ENCODE data around the gene C1S. TPM values are rescaled to one million over a fixed set of nuclear protein-coding genes. Genes with fewer than 3 reads are reported as not detected.
"Not testable (repeated sequence)": the region's sequence is repeated elsewhere in the genome, so short reads cannot be mapped to it uniquely, and the experiment has no call there.

Gene C1S
- total RNA-seq, result 1 to 10 TPM; 1.3 to 4.3 TPM

DNA sequence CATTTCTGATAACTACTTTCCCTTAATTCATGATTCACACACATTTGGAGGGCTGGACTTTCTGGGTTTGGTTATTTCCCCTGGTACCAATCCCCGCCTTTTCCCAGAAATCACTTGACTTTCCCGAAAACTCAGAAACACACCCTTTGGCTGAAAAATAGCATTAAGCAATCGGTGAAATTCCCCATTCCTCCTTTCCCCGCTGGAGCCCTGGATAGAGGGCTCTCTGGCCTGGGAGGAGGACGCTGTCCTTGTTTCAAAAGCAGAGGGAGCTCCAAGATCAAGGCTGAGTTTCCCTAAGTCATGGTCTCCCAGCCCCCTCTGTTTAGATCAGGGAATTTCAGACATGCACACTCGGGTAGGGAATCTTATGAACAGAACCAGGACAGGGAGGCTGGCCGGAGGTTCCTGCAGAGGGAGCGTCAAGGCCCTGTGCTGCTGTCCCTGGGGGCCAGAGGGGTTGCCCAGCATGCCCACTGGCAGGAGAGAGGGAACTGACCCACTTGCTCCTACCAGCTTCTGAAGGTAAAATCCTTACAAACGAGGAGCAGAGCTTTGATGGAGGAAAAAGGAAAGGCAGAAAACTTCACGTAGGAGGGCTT, at the start of gene C1S:
Gene C1S (plus strand): TSS at position 366 of the 602 bp plus-strand sequence. CDS start 1,195 bp downstream, outside the sequence.
- H3K27me3 Mint-ChIP-seq, result peaks cover 9 to 10% of the 10 kb centered on the region in 2 donors
- H3K4me1 Mint-ChIP-seq (ENCODE audit: low read depth in 2 of 2), result no peaks in the 10 kb centered on the region
- H3K36me3 Mint-ChIP-seq, result no peaks in the 10 kb centered on the region
- no peak within 1 kb of the TSS for H3K27ac Mint-ChIP-seq
- DNase-seq (ENCODE audit: low spot score) (no peak), ATAC-seq (no peak)
- H3K9me3 Mint-ChIP-seq, result no peaks in the 10 kb centered on the region
- no peak within 1 kb of the TSS for H3K4me3 Mint-ChIP-seq

DNA sequence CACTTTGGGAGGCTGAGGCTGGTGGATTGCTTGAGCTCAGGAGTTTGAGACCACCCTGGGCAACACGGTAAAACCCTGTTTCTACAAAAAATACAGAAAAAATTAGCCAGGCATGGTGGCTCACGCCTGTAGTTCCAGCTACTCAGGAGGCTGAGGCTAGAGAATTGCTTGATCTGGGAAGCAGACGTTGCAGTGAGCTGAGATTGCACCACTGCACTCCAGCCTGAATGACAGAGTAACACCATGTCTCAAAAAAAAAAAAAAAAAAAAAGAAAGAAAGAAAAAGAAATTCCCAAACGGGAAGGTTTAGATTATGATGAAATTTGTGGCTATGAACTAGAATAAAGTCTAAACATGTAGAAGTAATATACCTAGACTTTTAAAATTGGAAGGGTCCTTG, 49.1 kb upstream of the C1S start:
- H3K27ac Mint-ChIP-seq; H3K9me3 Mint-ChIP-seq; DNase-seq (ENCODE audit: low spot score); H3K4me3 Mint-ChIP-seq; H3K4me1 Mint-ChIP-seq (ENCODE audit: low read depth in 2 of 2); H3K36me3 Mint-ChIP-seq; H3K27me3 Mint-ChIP-seq; ATAC-seq: not testable (repeated sequence)

DNA sequence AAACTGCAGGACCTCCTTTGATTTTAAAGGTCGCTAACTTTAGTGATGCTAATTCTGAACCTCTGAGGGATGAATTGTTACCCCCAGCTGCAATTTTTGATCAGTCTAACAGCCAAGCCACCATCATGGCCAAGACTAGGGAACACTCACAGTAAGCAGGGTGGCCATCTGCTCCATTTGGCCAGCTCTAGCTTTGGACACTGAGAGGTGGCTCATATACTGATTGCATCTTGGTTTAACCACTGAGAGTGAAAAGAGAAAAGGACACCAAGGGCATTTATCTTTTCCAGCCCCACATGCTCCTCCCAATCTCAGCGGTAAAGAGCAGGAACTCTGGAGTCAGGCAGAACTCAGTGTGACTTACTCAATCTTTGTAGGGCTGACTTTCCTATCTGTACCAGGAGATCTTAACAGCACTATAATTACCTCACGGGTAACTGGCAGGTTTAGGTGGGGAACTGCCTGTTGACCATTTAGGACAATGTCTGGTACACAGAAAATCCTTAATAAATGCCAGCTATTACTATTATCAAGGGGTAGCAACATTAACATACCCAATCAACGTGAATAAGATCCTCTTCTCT, 48.4 kb upstream of the C1S start:
- H3K9me3 Mint-ChIP-seq, result no peaks in the 10 kb centered on the region
- no peak for ATAC-seq
- no peak overlapping the region for H3K27ac Mint-ChIP-seq

DNA sequence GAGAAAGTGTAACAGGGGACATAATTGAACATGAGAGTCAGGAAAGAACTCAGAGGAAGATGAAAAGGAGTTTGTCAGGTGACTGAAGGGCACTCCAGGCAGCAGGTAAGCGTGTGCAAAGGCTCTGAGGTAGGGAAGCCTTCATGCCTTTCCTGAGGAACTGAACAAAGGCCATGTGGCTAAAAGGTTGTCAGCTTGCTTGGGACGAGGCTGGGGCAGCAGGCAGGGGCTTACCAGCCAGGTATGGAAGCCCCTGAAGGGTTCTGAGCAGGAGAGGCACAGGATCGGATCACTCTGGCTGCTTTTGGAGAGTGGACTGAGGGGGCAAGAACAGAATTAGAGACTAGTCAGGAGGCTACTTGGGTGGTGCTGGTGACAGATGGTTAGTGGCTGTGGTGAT, 47.4 kb upstream of the C1S start:
- no peak overlapping the region for H3K27ac Mint-ChIP-seq
- H3K36me3 Mint-ChIP-seq, result no peaks in the 10 kb centered on the region
- H3K9me3 Mint-ChIP-seq, result no peaks in the 10 kb centered on the region
- ATAC-seq, result no peak
- DNase-seq (ENCODE audit: low spot score), result no peak
- H3K4me3 Mint-ChIP-seq, result no peak overlapping the region
- H3K4me1 Mint-ChIP-seq (ENCODE audit: low read depth in 2 of 2), result peaks cover 22 to 23% of the 10 kb centered on the region in 2 donors
- H3K27me3 Mint-ChIP-seq, result no peaks in the 10 kb centered on the region

More for the DNA sequence above, 48.4 kb upstream of the C1S start:
- H3K36me3 Mint-ChIP-seq, result no peaks in the 10 kb centered on the region
- peaks cover 14 to 15% of the 10 kb centered on the region in 2 donors for H3K4me1 Mint-ChIP-seq (ENCODE audit: low read depth in 2 of 2)
- no peaks in the 10 kb centered on the region for H3K27me3 Mint-ChIP-seq
- no peak for DNase-seq (ENCODE audit: low spot score)
- H3K4me3 Mint-ChIP-seq, result no peak overlapping the region

DNA sequence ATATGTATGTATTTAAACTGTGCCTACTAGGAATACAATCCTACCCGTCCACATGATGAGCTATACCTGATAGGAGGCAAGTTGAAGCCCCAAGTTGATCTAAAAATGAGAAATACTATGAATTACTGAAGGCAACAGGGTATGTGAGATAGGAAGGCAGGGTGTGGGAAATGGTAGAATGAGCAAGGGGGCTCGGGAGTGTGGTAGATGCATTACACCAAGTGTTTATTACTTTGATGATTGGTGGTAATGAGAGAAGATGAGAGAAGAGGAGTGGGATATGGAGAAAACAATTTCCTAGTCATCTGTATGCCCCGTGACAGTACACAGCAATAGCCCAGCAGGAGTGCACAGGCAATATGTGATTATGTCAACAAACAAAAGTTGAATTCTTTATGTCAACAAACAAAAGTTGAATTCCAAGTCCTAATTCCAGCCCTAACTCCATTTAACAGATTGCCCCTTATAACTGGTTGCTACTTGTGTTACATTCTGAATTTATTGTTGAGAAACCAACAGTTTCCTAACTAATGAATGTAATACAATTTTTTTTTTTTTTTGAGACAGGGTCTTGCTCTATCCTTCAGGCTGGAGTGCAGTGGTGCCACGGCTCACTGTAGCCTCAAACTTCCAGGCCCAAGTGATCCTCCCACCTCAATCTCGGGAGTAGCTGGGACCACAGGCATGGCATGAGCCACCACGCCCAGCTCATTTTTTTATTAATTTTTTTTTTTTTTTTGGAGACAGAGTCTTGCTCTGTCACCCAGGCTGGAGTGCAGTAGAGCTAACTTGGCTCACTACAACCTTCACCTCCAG, 44.8 kb upstream of the C1S start:
- Mint-ChIP-seq H3K4me3 (no peak overlapping the region), H3K4me1 (ENCODE audit: low read depth in 2 of 2) (peaks cover 22 to 23% of the 10 kb centered on the region in 2 donors), H3K27ac (peak overlapping the region in 1 of 2 donors; percentile 16), H3K27me3 (no peaks in the 10 kb centered on the region), H3K36me3 (no peaks in the 10 kb centered on the region), H3K9me3 (no peaks in the 10 kb centered on the region)
- DNase-seq (ENCODE audit: low spot score) (no peak), ATAC-seq (no peak)

DNA sequence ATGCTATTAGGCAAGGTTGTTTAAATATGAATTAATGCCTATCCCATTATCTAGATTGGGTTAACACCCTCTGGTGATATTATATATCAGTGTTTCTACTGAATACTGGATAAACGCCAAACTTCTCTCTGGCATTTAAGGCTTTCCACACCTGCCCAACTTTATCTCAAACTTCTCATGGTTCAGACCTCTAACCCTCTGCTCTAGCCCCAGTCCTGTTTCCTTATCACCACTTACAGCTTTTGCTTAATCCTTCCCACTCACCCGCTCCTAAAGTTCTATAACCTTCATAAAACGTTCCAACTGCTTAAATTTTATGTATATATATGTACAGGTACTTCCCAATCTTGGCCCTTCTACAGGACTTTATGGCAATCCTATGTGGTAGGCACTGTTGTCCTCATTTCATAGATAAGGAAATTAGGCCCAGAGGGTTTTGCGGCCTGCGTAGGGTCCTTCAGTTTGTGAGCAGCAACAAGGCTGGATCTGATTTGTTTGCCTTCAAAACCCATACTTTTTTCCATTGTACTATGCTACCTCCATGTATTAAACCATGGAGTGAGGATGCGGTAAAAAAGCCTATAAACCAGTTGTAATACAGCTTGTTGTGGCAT, 43.5 kb upstream of the C1S start:
- DNase-seq (ENCODE audit: low spot score) (no peak), ATAC-seq (no peak)
- H3K36me3 Mint-ChIP-seq, result no peaks in the 10 kb centered on the region
- H3K4me3 Mint-ChIP-seq, result peak overlapping the region; percentile 98
- no peaks in the 10 kb centered on the region for H3K9me3 Mint-ChIP-seq
- H3K4me1 Mint-ChIP-seq (ENCODE audit: low read depth in 2 of 2), result peaks cover 22 to 23% of the 10 kb centered on the region in 2 donors
- no peaks in the 10 kb centered on the region for H3K27me3 Mint-ChIP-seq
- H3K27ac Mint-ChIP-seq, result peak overlapping the region; percentile 58 to 70

DNA sequence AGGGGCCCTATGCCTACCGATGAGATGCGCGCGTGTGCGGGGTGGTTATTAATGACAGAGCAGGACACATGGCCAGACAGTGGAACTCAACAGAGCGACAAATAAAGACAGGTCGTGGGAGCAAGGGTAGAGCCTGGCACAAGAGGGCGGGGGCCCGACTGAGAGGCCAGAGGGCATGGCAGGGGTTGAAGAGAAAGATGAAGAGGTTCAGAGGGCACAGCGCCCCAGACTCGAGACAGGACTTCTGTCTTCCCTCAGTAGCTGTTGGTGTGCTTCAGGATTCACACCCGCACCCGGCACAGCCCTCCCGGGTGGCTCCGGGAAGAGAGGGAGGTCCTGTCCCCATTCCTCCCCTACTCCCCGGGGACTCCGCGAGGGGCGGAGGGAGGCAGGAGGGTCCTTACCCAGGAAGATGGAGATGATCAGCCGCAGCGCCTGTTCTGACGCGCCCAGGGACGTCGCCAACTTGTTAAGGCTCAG, 42.6 kb upstream of the C1S start:
- H3K9me3 Mint-ChIP-seq, result no peaks in the 10 kb centered on the region
- peak overlapping the region; percentile 58 to 70 for H3K27ac Mint-ChIP-seq
- DNase-seq (ENCODE audit: low spot score), result no peak
- ATAC-seq, result peak in 1 of 2 donors; percentile 0
- H3K4me1 Mint-ChIP-seq (ENCODE audit: low read depth in 2 of 2), result peaks cover 22 to 23% of the 10 kb centered on the region in 2 donors
- H3K36me3 Mint-ChIP-seq, result no peaks in the 10 kb centered on the region
- no peaks in the 10 kb centered on the region for H3K27me3 Mint-ChIP-seq
- peak overlapping the region; percentile 98 for H3K4me3 Mint-ChIP-seq

DNA sequence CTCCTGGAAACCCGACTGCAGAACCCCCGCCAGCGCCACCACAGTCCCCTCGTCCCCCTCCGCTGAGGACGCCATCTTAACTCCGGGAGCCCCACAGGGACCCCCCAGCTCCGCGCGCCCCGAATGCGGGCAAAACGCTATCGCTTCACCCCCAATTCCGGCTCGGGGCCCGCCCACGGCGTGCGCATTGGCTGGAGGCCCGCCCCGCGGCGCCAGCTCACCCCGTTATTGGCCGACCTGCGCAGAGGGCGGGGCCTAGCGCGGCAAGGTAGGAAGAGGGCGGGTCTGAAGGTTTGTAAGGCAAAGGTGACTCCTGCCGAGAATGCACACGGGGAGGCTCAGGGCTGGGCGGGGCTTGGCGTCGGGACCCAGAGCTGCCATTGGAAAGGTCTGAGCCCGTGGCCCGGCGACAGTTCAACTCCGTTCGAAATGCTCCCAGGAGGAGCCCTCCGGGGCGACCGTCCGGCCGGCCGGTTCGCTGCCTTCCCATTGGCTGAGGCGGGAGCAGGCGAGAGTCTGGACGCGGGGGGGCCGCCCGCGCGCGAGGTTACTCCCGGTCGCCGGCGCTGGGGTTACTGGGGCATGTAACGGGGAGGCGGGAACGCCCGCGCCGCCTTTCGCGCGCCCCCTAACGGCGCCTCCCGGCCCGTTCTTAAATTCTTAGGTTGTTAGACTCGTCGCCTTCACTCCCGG, 42.0 kb upstream of the C1S start, which contains the start of gene LPCAT3:
Gene LPCAT3 (minus strand): TSS at position 127 of the 693 bp plus-strand sequence. CDS start 52 bp downstream, at position 75.
- Mint-ChIP-seq H3K9me3 (no peaks in the 10 kb centered on the region), H3K36me3 (no peaks in the 10 kb centered on the region), H3K27me3 (no peaks in the 10 kb centered on the region), H3K27ac (peak within 1 kb of the TSS; percentile 58 to 70), H3K4me1 (ENCODE audit: low read depth in 2 of 2) (peaks cover 18 to 23% of the 10 kb centered on the region in 2 donors), H3K4me3 (peak within 1 kb of the TSS; percentile 98)
- peak; percentile 97 for DNase-seq (ENCODE audit: low spot score)
- peak; percentile 98 for ATAC-seq

DNA sequence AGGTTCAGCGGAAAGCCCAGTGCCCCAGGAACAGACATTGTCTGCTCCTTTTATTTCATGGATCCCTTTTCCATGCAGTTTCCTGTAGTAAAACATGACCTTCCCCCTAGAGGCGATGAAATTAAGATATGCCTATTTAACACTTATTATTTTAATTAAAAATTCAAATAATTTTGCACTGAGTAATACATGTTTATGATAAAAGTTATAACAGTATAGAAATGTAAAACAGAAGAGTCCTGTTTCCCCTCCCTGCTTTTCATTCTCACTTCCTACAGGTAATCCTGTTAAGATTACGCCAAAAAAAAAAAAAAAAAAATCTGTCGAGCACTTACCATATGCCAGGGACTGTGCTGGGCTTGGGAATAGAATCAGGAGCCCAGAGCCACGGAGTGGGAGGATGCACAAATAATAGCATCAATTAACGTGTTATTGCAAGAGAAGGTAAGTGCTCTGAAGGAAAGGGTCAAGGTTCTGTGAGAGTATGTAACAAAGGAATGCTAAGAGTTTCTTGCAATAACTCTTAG, 41.4 kb upstream of the C1S start:
- Mint-ChIP-seq H3K4me3 (peak overlapping the region; percentile 98), H3K9me3 (no peaks in the 10 kb centered on the region), H3K36me3 (no peaks in the 10 kb centered on the region), H3K27me3 (no peaks in the 10 kb centered on the region), H3K4me1 (ENCODE audit: low read depth in 2 of 2) (peaks cover 16 to 23% of the 10 kb centered on the region in 2 donors), H3K27ac (peak overlapping the region in 1 of 2 donors; percentile 70)
- ATAC-seq (no peak), DNase-seq (ENCODE audit: low spot score) (no peak)

DNA sequence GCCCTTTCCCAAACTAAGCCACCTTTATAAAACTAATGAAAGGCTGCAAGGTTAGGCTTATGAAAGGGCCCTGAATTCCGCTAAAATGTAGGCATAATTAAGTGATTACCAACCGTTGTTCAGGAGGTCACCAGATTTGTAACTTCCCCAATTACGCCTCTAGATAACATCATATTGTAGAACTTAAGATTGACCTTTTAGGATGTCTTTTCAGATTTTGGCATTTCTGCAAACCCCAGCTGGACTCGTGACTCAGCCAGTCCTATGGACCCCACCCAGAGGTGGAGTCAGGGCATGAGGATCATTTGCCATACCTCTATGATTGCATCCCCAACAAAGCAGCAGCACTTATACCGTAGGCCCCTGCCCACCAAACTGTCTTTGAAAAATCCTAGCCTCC, 38.6 kb upstream of the C1S start:
- no peak for DNase-seq (ENCODE audit: low spot score)
- Mint-ChIP-seq H3K27ac (no peak overlapping the region), H3K4me3 (no peak overlapping the region), H3K4me1 (ENCODE audit: low read depth in 2 of 2) (peaks cover 9 to 11% of the 10 kb centered on the region in 2 donors), H3K36me3 (no peaks in the 10 kb centered on the region), H3K9me3 (no peaks in the 10 kb centered on the region), H3K27me3 (no peaks in the 10 kb centered on the region)
- no peak for ATAC-seq

DNA sequence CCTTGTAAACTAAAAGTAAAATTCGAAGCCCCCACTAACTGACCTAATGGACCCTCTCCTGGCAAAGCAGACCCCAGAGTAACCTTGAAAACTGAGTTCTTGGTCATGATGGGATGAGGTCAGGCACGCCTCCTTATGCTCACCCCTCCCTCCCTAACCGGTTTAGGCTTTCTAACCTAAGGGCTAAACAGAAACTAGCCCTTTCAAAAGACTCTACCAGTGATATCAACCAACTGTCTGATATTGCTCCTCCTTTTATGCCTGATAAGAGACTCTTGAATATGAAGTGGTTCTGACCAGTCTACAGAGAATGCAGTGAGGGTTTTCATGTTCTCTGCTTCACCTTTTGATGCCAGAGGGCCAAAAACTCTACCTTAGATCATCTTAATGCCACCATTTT, 37.4 kb upstream of the C1S start:
- ATAC-seq, result no peak
- H3K27ac Mint-ChIP-seq, result no peak overlapping the region
- no peaks in the 10 kb centered on the region for H3K4me1 Mint-ChIP-seq (ENCODE audit: low read depth in 2 of 2)
- no peak overlapping the region for H3K4me3 Mint-ChIP-seq
- H3K27me3 Mint-ChIP-seq, result no peaks in the 10 kb centered on the region
- H3K36me3 Mint-ChIP-seq, result no peaks in the 10 kb centered on the region
- no peak for DNase-seq (ENCODE audit: low spot score)
- no peaks in the 10 kb centered on the region for H3K9me3 Mint-ChIP-seq

DNA sequence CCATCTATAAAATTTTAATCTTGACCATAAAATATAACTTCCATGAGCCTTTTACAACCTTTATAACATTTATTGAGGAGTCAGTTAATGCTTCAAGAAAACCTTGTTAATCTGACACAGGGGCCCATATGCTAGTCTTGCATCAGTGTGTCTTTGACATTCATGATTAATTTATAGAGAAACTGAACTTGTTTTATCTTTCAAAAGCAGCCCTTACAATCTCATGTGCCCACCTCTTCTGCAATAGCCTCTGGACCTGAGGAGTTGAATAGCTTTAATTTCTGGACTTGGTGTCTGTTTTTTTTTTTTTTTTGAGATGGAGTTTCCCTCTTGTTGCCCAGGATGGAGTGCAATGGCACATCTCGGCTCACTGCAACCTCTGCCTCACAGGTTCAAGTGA, 33.7 kb upstream of the C1S start:
- no peaks in the 10 kb centered on the region for H3K27me3 Mint-ChIP-seq
- H3K27ac Mint-ChIP-seq, result no peak overlapping the region
- H3K4me3 Mint-ChIP-seq, result no peak overlapping the region
- H3K4me1 Mint-ChIP-seq (ENCODE audit: low read depth in 2 of 2), result no peaks in the 10 kb centered on the region
- no peak for DNase-seq (ENCODE audit: low spot score)
- no peak for ATAC-seq
- no peaks in the 10 kb centered on the region for H3K9me3 Mint-ChIP-seq
- no peaks in the 10 kb centered on the region for H3K36me3 Mint-ChIP-seq

DNA sequence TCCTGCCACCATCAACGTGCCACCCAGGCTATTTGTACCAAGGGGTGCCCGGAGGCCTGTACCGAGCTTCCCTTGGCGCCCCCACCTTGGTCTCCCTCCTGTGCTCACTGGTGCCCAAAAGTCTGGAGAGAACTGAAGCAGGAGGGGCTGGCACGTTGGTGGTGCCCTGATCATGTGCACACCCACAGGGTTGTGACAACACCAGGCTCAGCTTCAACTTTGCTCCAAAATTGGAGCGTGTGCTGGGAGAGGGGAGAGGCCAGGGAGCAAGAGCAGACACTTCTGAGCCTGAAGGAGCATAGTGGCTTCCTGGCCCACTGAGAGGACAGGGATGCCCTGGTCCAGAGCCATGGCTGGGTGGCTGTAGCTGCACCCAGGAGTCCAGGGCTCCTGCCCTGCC, 29.2 kb upstream of the C1S start:
- no peaks in the 10 kb centered on the region for H3K4me1 Mint-ChIP-seq (ENCODE audit: low read depth in 2 of 2)
- peaks cover 0 to 2% of the 10 kb centered on the region in 2 donors for H3K27me3 Mint-ChIP-seq
- H3K4me3 Mint-ChIP-seq, result no peak overlapping the region
- DNase-seq (ENCODE audit: low spot score) (no peak), ATAC-seq (peak in 1 of 2 donors; percentile 15)
- H3K9me3 Mint-ChIP-seq, result no peaks in the 10 kb centered on the region
- no peaks in the 10 kb centered on the region for H3K36me3 Mint-ChIP-seq
- no peak overlapping the region for H3K27ac Mint-ChIP-seq

All from natural killer cell treated with Interleukin-12 subunit alpha and Interleukin-12 subunit beta and Interleukin-15 and Interleukin-18, amount 100 ng/mL, for 72 hours (primary cell).